GM13977 (cell line): Measurements from ENCODE around the gene CADM2.

Source experiments
- DNase-seq: peaks from one replicate; pipeline ENCODE4 v3.0.0; 2012; ENCODE audit warnings: low spot score
- in situ Hi-C: fragments of 300-500 bp; cut with MboI; formaldehyde crosslinking; loops from one replicate; pipeline ENCODE4 v1.12.0; 2022; ENCODE audit warnings: low sequenced_read_pairs, low pct_unique_long_range_greater_than_20kb, mixed read lengths, inconsistent platforms; ENCODE audit not compliant: unreplicated experiment
- TF ChIP-seq, protein P1 (sequence below): IDR thresholded peaks from 2 replicates; pipeline ENCODE4 v1.5.1; 2012; ENCODE audit warnings: mild to moderate bottlenecking, control low read depth; ENCODE audit not compliant: insufficient read depth; ENCODE audit errors: extremely low read depth, missing control alignments

CADM2 gene

GRCh38 chr3:84980011-84980410, 21.2 kb downstream of the CADM2 start:
- TF ChIP-seq, protein P1, sequence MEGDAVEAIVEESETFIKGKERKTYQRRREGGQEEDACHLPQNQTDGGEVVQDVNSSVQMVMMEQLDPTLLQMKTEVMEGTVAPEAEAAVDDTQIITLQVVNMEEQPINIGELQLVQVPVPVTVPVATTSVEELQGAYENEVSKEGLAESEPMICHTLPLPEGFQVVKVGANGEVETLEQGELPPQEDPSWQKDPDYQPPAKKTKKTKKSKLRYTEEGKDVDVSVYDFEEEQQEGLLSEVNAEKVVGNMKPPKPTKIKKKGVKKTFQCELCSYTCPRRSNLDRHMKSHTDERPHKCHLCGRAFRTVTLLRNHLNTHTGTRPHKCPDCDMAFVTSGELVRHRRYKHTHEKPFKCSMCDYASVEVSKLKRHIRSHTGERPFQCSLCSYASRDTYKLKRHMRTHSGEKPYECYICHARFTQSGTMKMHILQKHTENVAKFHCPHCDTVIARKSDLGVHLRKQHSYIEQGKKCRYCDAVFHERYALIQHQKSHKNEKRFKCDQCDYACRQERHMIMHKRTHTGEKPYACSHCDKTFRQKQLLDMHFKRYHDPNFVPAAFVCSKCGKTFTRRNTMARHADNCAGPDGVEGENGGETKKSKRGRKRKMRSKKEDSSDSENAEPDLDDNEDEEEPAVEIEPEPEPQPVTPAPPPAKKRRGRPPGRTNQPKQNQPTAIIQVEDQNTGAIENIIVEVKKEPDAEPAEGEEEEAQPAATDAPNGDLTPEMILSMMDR = no peak
- in situ Hi-C loops = no loop called here
- no peak for DNase-seq

GRCh38 chr3:84980456-84980855, 21.7 kb downstream of the CADM2 start:
- TF ChIP-seq, protein P1 = no peak
- in situ Hi-C loops = no loop called here
- DNase-seq = no peak

GRCh38 chr3:84983490-84983889, 24.7 kb downstream of the CADM2 start:
- in situ Hi-C loops = no loop called here
- no peak for DNase-seq
- TF ChIP-seq, protein P1 = no peak

- TF ChIP-seq, protein P1 = no peak
- in situ Hi-C loops = no loop called here
- no peak for DNase-seq
Observed at GRCh38 chr3:84984429-84984828, 25.6 kb downstream of the CADM2 start.

DNA sequence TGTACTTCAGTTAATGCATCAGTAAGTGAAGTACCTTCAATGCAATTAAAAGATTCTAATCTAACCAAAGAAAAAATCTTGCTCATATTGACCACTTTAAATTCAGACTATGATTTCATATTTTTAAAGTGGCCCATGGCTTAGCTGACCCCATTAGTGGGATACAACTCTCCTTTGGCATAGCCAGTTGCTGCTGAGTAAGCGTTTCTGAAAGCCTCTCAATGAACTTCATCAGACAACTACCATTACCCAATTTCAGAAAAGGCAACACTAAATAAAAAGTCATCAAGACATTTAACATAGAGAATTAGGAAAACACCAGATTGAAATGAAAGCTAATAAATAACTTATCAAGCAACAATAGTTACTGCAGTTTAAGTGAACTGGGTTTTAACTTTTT, 27.0 kb downstream of the CADM2 start:
- TF ChIP-seq, protein P1 = no peak
- no peak for DNase-seq
- in situ Hi-C loops = no loop called here

DNA sequence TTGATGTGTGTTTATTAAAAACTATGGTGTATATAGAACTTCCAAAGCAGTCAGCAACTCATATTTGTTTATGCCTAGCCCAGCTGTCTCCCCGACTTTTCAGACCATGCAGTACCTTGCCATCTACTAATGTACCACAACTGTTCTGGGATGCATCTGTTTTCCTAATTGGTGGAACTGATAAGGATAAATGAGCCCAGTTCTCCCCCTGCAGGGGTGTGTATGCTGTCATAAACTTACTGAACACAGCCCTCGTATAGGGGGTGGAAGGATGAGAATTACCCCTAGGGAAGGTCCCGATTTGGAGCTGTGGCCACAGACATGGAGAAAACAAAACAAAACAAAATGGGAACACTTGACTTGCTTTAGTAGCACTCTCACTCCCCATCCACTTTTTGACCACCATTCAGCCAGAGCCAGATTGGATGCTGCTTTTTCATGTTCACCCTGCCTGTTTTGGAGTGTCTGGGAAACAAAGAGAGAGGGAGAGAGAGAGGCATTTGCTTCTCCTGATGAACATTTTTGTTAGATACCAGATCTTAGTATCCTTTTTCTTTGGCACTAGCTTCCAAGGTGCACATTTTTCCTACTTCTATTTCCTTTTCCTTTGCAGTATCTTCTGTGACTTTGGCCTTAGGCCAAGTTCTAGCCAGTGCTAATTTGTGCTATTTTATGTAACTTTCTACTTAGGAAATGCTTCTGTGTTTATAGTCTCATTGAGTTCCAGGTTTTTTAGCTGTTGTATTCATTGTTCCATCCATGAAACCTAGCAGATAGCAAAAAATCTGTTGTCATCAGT, 29.1 kb downstream of the CADM2 start:
- in situ Hi-C loops = no loop called here
- TF ChIP-seq, protein P1 = no peak
- no peak for DNase-seq

- in situ Hi-C loops = no loop called here
- DNase-seq = no peak
- TF ChIP-seq, protein P1 = no peak
Observed at GRCh38 chr3:84989102-84989501, 30.3 kb downstream of the CADM2 start.
